GM12872 (cell line): Measurements from ENCODE around the gene CDC42BPB.

Source experiments
- CTCF ChIP-seq: IDR thresholded peaks from 3 replicates; pipeline ENCODE4 v1.5.1; 2011; ENCODE audit warnings: low read depth, mild to moderate bottlenecking, low read length, moderate library complexity; ENCODE audit not compliant: insufficient read depth

CDC42BPB gene

DNA sequence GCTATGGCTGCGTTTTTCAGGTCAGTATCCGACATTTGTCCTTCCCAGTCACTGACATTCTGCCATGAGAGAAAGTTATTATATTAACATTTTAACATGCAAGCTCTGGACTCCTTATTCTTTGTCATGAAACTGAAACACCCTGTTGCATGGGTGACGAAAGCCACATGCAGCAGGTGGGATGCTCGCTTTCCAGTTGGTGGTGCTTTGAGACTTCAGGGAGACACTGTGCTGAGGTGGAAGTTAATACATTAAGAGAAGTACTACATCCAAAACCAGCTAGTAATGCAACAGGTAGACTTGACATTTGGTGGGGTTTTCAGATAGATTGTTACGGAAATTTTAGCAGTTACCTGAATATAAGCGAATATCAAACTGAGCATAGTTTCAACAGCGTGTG, 167.7 kb downstream of the CDC42BPB start:
- TF ChIP-seq CTCF = no peak

DNA sequence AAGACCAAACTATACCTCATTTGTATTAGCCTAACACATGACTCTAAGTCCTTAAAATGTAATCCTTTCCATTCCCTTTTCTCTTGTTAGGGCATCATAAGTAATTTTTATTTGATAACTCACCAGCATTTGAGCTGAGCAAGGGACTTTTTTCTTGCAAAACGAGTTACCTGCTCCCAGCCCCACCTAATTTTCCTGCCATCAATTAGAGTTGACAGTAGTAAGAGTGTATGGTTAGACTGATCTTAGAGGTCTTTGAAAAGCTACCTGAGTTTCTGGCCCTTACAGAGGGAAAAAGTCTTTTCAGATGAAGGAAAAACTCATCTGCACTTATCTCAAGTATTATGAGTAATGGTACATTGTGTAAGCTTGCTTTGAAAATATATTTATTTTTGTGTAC, 168.6 kb downstream of the CDC42BPB start:
- TF ChIP-seq CTCF = no peak

DNA sequence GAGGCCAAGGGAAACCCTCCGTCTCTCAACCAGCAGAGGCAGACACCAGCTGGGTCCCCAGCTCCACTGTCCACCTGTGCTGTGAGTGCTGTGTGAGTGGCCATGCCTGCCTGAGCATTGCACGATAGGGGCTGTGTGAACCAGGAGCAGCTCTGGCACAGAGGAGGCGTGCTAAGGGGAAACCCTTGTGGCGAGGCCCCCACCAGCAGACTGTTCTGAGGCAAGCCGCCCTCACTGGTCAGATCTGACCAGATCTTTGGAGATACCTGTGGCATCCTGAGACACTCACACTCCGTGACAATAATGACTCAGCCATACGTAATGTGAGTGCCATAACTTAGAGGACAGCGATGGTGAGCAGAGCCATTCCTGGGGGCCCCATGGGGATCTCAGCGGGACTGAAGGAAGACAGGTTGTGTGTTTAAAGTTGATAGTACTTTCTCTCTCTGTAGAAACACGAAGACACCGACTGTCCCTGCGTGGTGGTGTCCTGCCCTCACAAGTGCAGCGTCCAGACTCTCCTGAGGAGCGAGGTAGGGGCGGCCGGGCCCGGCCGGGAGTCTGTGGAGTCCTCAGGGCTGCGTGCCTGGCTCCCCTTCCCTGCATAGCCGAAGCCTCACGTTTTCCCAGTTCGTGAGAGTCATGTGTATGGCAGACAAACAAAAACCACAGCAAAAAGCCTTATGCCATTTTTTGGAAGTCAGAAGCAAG, 171.5 kb downstream of the CDC42BPB start:
- no peak for TF ChIP-seq CTCF

DNA sequence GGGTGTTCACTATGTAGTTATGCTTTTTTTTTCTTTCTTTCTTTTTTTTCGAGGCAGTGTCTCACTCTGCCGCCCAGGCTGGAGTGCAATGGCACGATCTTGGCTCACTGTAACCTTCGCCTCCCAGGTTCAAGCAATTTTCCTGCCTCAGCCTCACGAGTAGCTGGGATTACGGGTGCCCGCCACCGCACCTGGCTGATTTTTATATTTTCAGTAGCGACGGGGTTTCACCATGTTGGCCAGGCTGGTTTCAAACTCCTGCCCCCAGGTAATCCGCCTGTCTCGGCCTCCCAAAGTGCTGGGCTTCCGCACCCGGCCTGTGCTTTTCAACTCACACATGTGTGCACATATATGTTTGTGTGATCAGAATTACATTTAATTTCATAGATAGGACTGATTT, 173.8 kb downstream of the CDC42BPB start:
- TF ChIP-seq CTCF = no peak

DNA sequence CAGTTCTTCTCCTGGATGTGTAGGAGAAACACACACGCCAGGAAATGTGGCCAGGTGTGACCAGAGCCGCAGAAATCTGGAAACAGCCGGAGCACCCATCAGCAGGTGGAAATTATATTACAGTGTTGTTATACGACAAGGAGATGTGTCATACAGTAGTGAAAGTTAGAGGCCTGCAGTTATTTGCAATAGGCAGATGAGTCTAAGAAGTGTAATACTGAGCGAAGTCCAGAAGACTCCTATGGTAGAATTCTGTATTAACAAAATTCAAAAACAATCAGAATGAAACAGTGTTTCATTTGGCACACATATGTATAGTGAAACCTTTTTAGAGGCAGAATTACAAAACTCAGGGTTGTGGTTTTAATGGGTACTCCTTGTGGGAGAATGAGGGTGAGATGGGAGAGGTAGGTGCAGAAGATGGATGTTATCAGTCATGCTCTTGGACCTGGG, 174.2 kb downstream of the CDC42BPB start:
- no peak for TF ChIP-seq CTCF
